Measurements from ENCODE around the gene AP1M1.
"Not testable (repeated sequence)": the region's sequence is repeated elsewhere in the genome, so short reads cannot be mapped to it uniquely, and the experiment has no call there.

Gene AP1M1

GRCh38 chr19:16280306-16280705 lies 82.6 kb downstream of the AP1M1 start:
- Histone ChIP-seq H3K27me3 (ENCODE audit: insufficient read depth, low read length) (peaks cover 7% of the 10 kb centered on the region), H3K4me1 (ENCODE audit: insufficient read depth, low read length) (peaks cover 10% of the 10 kb centered on the region), H3K4me3 (ENCODE audit: low read length) (no peak overlapping the region), H3K9me3 (ENCODE audit: low read length) (no peaks in the 10 kb centered on the region), H3K36me3 (ENCODE audit: insufficient read depth, low read length) (no peaks in the 10 kb centered on the region), H2AFZ (ENCODE audit: low read depth, low read length) (no peak overlapping the region)

- Histone ChIP-seq H3K27me3 (ENCODE audit: insufficient read depth, low read length) (peaks cover 13% of the 10 kb centered on the region), H3K4me3 (ENCODE audit: low read length) (no peak overlapping the region), H3K4me1 (ENCODE audit: insufficient read depth, low read length) (peaks cover 15% of the 10 kb centered on the region), H3K9me3 (ENCODE audit: low read length) (no peaks in the 10 kb centered on the region), H3K36me3 (ENCODE audit: insufficient read depth, low read length) (no peaks in the 10 kb centered on the region), H2AFZ (ENCODE audit: low read depth, low read length) (no peak overlapping the region)
These were observed 84.0 kb downstream of the AP1M1 start for GRCh38 chr19:16281743-16282142.

GRCh38 chr19:16283210-16284061 lies 85.7 kb downstream of the AP1M1 start:
- Histone ChIP-seq H3K27me3 (ENCODE audit: insufficient read depth, low read length) (peaks cover 20% of the 10 kb centered on the region), H3K9me3 (ENCODE audit: low read length) (no peaks in the 10 kb centered on the region), H2AFZ (ENCODE audit: low read depth, low read length) (peak overlapping the region; percentile 96), H3K36me3 (ENCODE audit: insufficient read depth, low read length) (no peaks in the 10 kb centered on the region), H3K4me1 (ENCODE audit: insufficient read depth, low read length) (peaks cover 15% of the 10 kb centered on the region), H3K4me3 (ENCODE audit: low read length) (peak overlapping the region; percentile 35)

GRCh38 chr19:16284505-16284904 lies 86.8 kb downstream of the AP1M1 start:
- no peak overlapping the region for H2AFZ ChIP-seq (ENCODE audit: low read depth, low read length)

GRCh38 chr19:16285079-16285478 lies 87.4 kb downstream of the AP1M1 start:
- not testable (repeated sequence) for H3K4me3 ChIP-seq (ENCODE audit: low read length); H2AFZ ChIP-seq (ENCODE audit: low read depth, low read length)
- H3K27me3 ChIP-seq (ENCODE audit: insufficient read depth, low read length): peaks cover 20% of the 10 kb centered on the region

More at GRCh38 chr19:16284505-16284904, 86.8 kb downstream of the AP1M1 start:
- Histone ChIP-seq H3K4me1 (ENCODE audit: insufficient read depth, low read length) (peaks cover 15% of the 10 kb centered on the region), H3K27me3 (ENCODE audit: insufficient read depth, low read length) (peaks cover 20% of the 10 kb centered on the region), H3K36me3 (ENCODE audit: insufficient read depth, low read length) (no peaks in the 10 kb centered on the region), H3K9me3 (ENCODE audit: low read length) (no peaks in the 10 kb centered on the region), H3K4me3 (ENCODE audit: low read length) (no peak overlapping the region)

GRCh38 chr19:16285769-16286498 lies 88.2 kb downstream of the AP1M1 start:
- no peaks in the 10 kb centered on the region for H3K9me3 ChIP-seq (ENCODE audit: low read length)
- no peak overlapping the region for H3K4me3 ChIP-seq (ENCODE audit: low read length)
- H2AFZ ChIP-seq (ENCODE audit: low read depth, low read length): no peak overlapping the region
- peaks cover 20% of the 10 kb centered on the region for H3K27me3 ChIP-seq (ENCODE audit: insufficient read depth, low read length)
- H3K4me1 ChIP-seq (ENCODE audit: insufficient read depth, low read length): peaks cover 15% of the 10 kb centered on the region
- H3K36me3 ChIP-seq (ENCODE audit: insufficient read depth, low read length): no peaks in the 10 kb centered on the region

More at GRCh38 chr19:16285079-16285478, 87.4 kb downstream of the AP1M1 start:
- H3K36me3 ChIP-seq (ENCODE audit: insufficient read depth, low read length); H3K9me3 ChIP-seq (ENCODE audit: low read length): not testable (repeated sequence)
- H3K4me1 ChIP-seq (ENCODE audit: insufficient read depth, low read length): peaks cover 15% of the 10 kb centered on the region

- no peak overlapping the region for H2AFZ ChIP-seq (ENCODE audit: low read depth, low read length)
These were observed 90.8 kb downstream of the AP1M1 start for GRCh38 chr19:16288544-16288943.

GRCh38 chr19:16289594-16289993 lies 91.9 kb downstream of the AP1M1 start:
- no peaks in the 10 kb centered on the region for H3K9me3 ChIP-seq (ENCODE audit: low read length)
- peaks cover 5% of the 10 kb centered on the region for H3K4me1 ChIP-seq (ENCODE audit: insufficient read depth, low read length)
- no peak overlapping the region for H3K4me3 ChIP-seq (ENCODE audit: low read length)
- no peak overlapping the region for H2AFZ ChIP-seq (ENCODE audit: low read depth, low read length)
- no peaks in the 10 kb centered on the region for H3K36me3 ChIP-seq (ENCODE audit: insufficient read depth, low read length)
- H3K27me3 ChIP-seq (ENCODE audit: insufficient read depth, low read length): peaks cover 15% of the 10 kb centered on the region

More at GRCh38 chr19:16288544-16288943, 90.8 kb downstream of the AP1M1 start:
- no peaks in the 10 kb centered on the region for H3K36me3 ChIP-seq (ENCODE audit: insufficient read depth, low read length)
- H3K4me1 ChIP-seq (ENCODE audit: insufficient read depth, low read length): peaks cover 10% of the 10 kb centered on the region
- no peaks in the 10 kb centered on the region for H3K9me3 ChIP-seq (ENCODE audit: low read length)
- H3K4me3 ChIP-seq (ENCODE audit: low read length): no peak overlapping the region
- H3K27me3 ChIP-seq (ENCODE audit: insufficient read depth, low read length): peaks cover 20% of the 10 kb centered on the region

GRCh38 chr19:16290692-16291091 lies 93.0 kb downstream of the AP1M1 start:
- Histone ChIP-seq H3K36me3 (ENCODE audit: insufficient read depth, low read length) (no peaks in the 10 kb centered on the region), H3K4me1 (ENCODE audit: insufficient read depth, low read length) (peaks cover 5% of the 10 kb centered on the region), H2AFZ (ENCODE audit: low read depth, low read length) (no peak overlapping the region), H3K27me3 (ENCODE audit: insufficient read depth, low read length) (peaks cover 14% of the 10 kb centered on the region), H3K4me3 (ENCODE audit: low read length) (no peak overlapping the region), H3K9me3 (ENCODE audit: low read length) (no peaks in the 10 kb centered on the region)

- Histone ChIP-seq H3K4me3 (ENCODE audit: low read length) (no peak overlapping the region), H3K4me1 (ENCODE audit: insufficient read depth, low read length) (no peaks in the 10 kb centered on the region), H3K27me3 (ENCODE audit: insufficient read depth, low read length) (no peaks in the 10 kb centered on the region), H3K9me3 (ENCODE audit: low read length) (no peaks in the 10 kb centered on the region), H2AFZ (ENCODE audit: low read depth, low read length) (no peak overlapping the region), H3K36me3 (ENCODE audit: insufficient read depth, low read length) (no peaks in the 10 kb centered on the region)
These were observed 95.7 kb downstream of the AP1M1 start for GRCh38 chr19:16293118-16294091.

- no peaks in the 10 kb centered on the region for H3K9me3 ChIP-seq (ENCODE audit: low read length)
- no peaks in the 10 kb centered on the region for H3K27me3 ChIP-seq (ENCODE audit: insufficient read depth, low read length)
- H2AFZ ChIP-seq (ENCODE audit: low read depth, low read length): no peak overlapping the region
- no peak overlapping the region for H3K4me3 ChIP-seq (ENCODE audit: low read length)
- no peaks in the 10 kb centered on the region for H3K36me3 ChIP-seq (ENCODE audit: insufficient read depth, low read length)
- H3K4me1 ChIP-seq (ENCODE audit: insufficient read depth, low read length): no peaks in the 10 kb centered on the region
These were observed 97.3 kb downstream of the AP1M1 start for GRCh38 chr19:16295057-16295456.

Data from neuron (in vitro differentiated cells).